WTC11 (cell line): ENCODE measurements around the gene CD59. TPM values are rescaled to one million over a fixed set of nuclear protein-coding genes. Genes with fewer than 3 reads are reported as not detected.
A peak's percentile ranks its signal among the peaks of the same experiment; 100 is the strongest.

Experiments used
- ATAC-seq: fragments of 200-7000 bp; cut with Tn5 transposase; 2 replicates; pipeline ENCODE4 v1.10.0; 2021; ENCODE audit warnings: mild to moderate bottlenecking, moderate library complexity
- CTCF ChIA-PET: fragments of 300-600 bp; sonication (Branson Sonifier 250); formaldehyde crosslinking; loops from one replicate; lab custom pipeline; 2021; ENCODE audit warnings: antibody characterized with exemption; lab: Charles Lee
- POLR2A ChIA-PET: fragments of 350-600 bp; sonication (Branson Sonifier 250); formaldehyde crosslinking; loops from one replicate; lab custom pipeline; 2021; ENCODE audit warnings: antibody characterized with exemption; lab: Charles Lee
- DNase-seq: peaks from one replicate; pipeline ENCODE4 v3.0.0; 2021; ENCODE audit warnings: low spot score
- H3K27ac Mint-ChIP-seq: 2 replicates; pipeline ENCODE4 v1.8.0; 2021; ENCODE audit warnings: mixed read lengths
- H3K27me3 Mint-ChIP-seq: 2 replicates; pipeline ENCODE4 v1.8.0; 2021; ENCODE audit warnings: low read depth, mild to moderate bottlenecking, moderate library complexity, mixed read lengths
- H3K36me3 Mint-ChIP-seq: 2 replicates; pipeline ENCODE4 v1.8.0; 2021; ENCODE audit warnings: mixed read lengths
- H3K4me1 Mint-ChIP-seq: 2 replicates; pipeline ENCODE4 v1.8.0; 2022; ENCODE audit warnings: mixed read lengths
- H3K4me3 Mint-ChIP-seq: 2 replicates; pipeline ENCODE4 v1.8.0; 2021; ENCODE audit warnings: mild to moderate bottlenecking, moderate library complexity, mixed read lengths
- H3K9me3 Mint-ChIP-seq: 2 replicates; pipeline ENCODE4 v1.8.0; 2021; ENCODE audit warnings: mixed read lengths
- FOXJ3 ChIP-seq: sonication (generic); formaldehyde crosslinking; IDR thresholded peaks from 2 replicates; pipeline ENCODE4 v1.9.0; 2021; ENCODE audit warnings: missing genetic modification reagents, mild to moderate bottlenecking, borderline replicate concordance
- FOXK1 ChIP-seq: sonication (generic); formaldehyde crosslinking; IDR thresholded peaks from 2 replicates; pipeline ENCODE4 v1.8.0; 2022; ENCODE audit warnings: mild to moderate bottlenecking, moderate library complexity, missing genetic modification reagents
- GRHL2 ChIP-seq: fragments of 250-450 bp; sonication (Bioruptor Pico); IDR thresholded peaks from 2 replicates; pipeline ENCODE4 v1.8.0; 2022; ENCODE audit warnings: mild to moderate bottlenecking, moderate library complexity; ENCODE audit not compliant: insufficient replicate concordance, severe bottlenecking
- IRF2 ChIP-seq: sonication (generic); formaldehyde crosslinking; IDR thresholded peaks from 2 replicates; pipeline ENCODE4 v1.8.0; 2022; ENCODE audit warnings: low read depth, missing genetic modification reagents, borderline replicate concordance
- JAZF1 ChIP-seq: fragments of 250-450 bp; sonication (Bioruptor Pico); IDR thresholded peaks from 2 replicates; pipeline ENCODE4 v1.9.0; 2021; ENCODE audit warnings: moderate library complexity, mild to moderate bottlenecking, inconsistent platforms
- KAT7 ChIP-seq: sonication (generic); formaldehyde crosslinking; IDR thresholded peaks from 2 replicates; pipeline ENCODE4 v1.8.1; 2023; ENCODE audit warnings: missing genetic modification reagents, mild to moderate bottlenecking, borderline replicate concordance
- NFE2L1 ChIP-seq: sonication (generic); formaldehyde crosslinking; IDR thresholded peaks from 2 replicates; pipeline ENCODE4 v1.8.1; 2023; ENCODE audit warnings: missing genetic modification reagents
- NFYB ChIP-seq: sonication (generic); formaldehyde crosslinking; conservative IDR thresholded peaks from 2 replicates; pipeline ENCODE4 v1.8.0; 2022; ENCODE audit warnings: low read depth, missing genetic modification reagents
- SMAD4 ChIP-seq: sonication (generic); formaldehyde crosslinking; IDR thresholded peaks from 2 replicates; pipeline ENCODE4 v1.8.0; 2022; ENCODE audit warnings: mild to moderate bottlenecking, missing genetic modification reagents
- SOX15 ChIP-seq: fragments of 250-450 bp; sonication (Bioruptor Pico); IDR thresholded peaks from 2 replicates; pipeline ENCODE4 v1.9.0; 2021; ENCODE audit warnings: mild to moderate bottlenecking
- SP1 ChIP-seq: sonication (generic); formaldehyde crosslinking; conservative IDR thresholded peaks from 2 replicates; pipeline ENCODE4 v1.8.1; 2022; ENCODE audit warnings: missing genetic modification reagents
- TEAD4 ChIP-seq: sonication (generic); formaldehyde crosslinking; IDR thresholded peaks from 2 replicates; pipeline ENCODE4 v1.8.0; 2022; ENCODE audit warnings: mild to moderate bottlenecking, missing genetic modification reagents
- ZNF121 ChIP-seq: sonication (generic); formaldehyde crosslinking; IDR thresholded peaks from 2 replicates; pipeline ENCODE4 v1.8.0; 2023; ENCODE audit warnings: missing genetic modification reagents
- ZNF396 ChIP-seq: fragments of 250-450 bp; sonication (Bioruptor Pico); IDR thresholded peaks from 2 replicates; pipeline ENCODE4 v1.8.0; 2021; ENCODE audit warnings: mild to moderate bottlenecking, moderate library complexity, borderline replicate concordance
- total RNA-seq: library from RNA; stranded (reverse); gene quantifications from 3 replicates; pipeline ENCODE4 v1.2.3, GENCODE V29; 2021
- TF ChIP-seq, protein P1 (sequence below): sonication (generic); formaldehyde crosslinking; IDR thresholded peaks from 2 replicates; pipeline ENCODE4 v1.8.1; 2023; ENCODE audit warnings: mild to moderate bottlenecking, missing genetic modification reagents, moderate library complexity
- TF ChIP-seq, protein P2 (sequence below): sonication (generic); formaldehyde crosslinking; IDR thresholded peaks from 2 replicates; pipeline ENCODE4 v1.8.0; 2023; ENCODE audit warnings: mild to moderate bottlenecking, missing genetic modification reagents
- TF ChIP-seq, protein P3 (sequence below): sonication (generic); formaldehyde crosslinking; IDR thresholded peaks from 2 replicates; pipeline ENCODE4 v1.8.1; 2023; ENCODE audit warnings: mild to moderate bottlenecking, missing genetic modification reagents, moderate library complexity
- TF ChIP-seq, protein P4 (sequence below): sonication (generic); formaldehyde crosslinking; IDR thresholded peaks from 2 replicates; pipeline ENCODE4 v1.8.1; 2023; ENCODE audit warnings: mild to moderate bottlenecking, missing genetic modification reagents
- TF ChIP-seq, protein P5 (sequence below): sonication (generic); formaldehyde crosslinking; IDR thresholded peaks from 2 replicates; pipeline ENCODE4 v1.8.0; 2022; ENCODE audit warnings: mild to moderate bottlenecking, missing genetic modification reagents
- TF ChIP-seq, protein P6 (sequence below): fragments of 250-450 bp; sonication (Bioruptor Pico); IDR thresholded peaks from 2 replicates; pipeline ENCODE4 v1.9.0; 2021; ENCODE audit warnings: mild to moderate bottlenecking, borderline replicate concordance

CD59 gene
- total RNA-seq, 1 experiment from 2014 or later = 65.8 TPM

DNA sequence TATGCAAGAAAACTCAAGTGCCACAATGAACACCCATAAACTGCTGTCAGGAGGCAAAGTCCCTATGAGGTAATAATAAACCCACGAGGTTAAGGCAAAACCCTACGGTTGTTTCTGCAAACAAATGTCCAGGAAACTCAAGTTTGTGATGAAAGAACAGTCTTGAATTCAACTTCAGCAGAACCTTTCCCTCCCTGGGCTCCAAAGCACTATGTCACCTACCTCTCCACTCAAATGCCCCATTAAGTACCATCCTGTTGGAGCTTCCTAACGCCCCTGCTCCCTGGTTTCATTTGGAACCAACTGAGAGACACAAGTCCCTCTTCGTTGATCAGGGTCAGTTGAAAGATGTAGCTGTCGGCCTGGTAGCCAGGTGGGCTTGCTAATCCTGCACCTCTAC is 33.0 kb downstream of the CD59 start:
- Mint-ChIP-seq H3K4me1 (peaks cover 20% of the 10 kb centered on the region), H3K27ac (no peak overlapping the region)
- TF ChIP-seq KAT7 (CRISPR knock-in tag) (no peak), ZNF121 (no peak), GRHL2 (CRISPR knock-in tag) (no peak), ZNF396 (CRISPR knock-in tag) (no peak), IRF2 (CRISPR knock-in tag) (no peak), JAZF1 (CRISPR knock-in tag) (no peak), NFE2L1 (CRISPR knock-in tag) (no peak), NFYB (no peak), FOXJ3 (CRISPR knock-in tag) (no peak), TEAD4 (no peak), FOXK1 (CRISPR knock-in tag) (no peak)
- TF ChIP-seq, protein P1, sequence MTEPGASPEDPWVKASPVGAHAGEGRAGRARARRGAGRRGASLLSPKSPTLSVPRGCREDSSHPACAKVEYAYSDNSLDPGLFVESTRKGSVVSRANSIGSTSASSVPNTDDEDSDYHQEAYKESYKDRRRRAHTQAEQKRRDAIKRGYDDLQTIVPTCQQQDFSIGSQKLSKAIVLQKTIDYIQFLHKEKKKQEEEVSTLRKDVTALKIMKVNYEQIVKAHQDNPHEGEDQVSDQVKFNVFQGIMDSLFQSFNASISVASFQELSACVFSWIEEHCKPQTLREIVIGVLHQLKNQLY (CRISPR knock-in tag) = no peak
- TF ChIP-seq, protein P2, sequence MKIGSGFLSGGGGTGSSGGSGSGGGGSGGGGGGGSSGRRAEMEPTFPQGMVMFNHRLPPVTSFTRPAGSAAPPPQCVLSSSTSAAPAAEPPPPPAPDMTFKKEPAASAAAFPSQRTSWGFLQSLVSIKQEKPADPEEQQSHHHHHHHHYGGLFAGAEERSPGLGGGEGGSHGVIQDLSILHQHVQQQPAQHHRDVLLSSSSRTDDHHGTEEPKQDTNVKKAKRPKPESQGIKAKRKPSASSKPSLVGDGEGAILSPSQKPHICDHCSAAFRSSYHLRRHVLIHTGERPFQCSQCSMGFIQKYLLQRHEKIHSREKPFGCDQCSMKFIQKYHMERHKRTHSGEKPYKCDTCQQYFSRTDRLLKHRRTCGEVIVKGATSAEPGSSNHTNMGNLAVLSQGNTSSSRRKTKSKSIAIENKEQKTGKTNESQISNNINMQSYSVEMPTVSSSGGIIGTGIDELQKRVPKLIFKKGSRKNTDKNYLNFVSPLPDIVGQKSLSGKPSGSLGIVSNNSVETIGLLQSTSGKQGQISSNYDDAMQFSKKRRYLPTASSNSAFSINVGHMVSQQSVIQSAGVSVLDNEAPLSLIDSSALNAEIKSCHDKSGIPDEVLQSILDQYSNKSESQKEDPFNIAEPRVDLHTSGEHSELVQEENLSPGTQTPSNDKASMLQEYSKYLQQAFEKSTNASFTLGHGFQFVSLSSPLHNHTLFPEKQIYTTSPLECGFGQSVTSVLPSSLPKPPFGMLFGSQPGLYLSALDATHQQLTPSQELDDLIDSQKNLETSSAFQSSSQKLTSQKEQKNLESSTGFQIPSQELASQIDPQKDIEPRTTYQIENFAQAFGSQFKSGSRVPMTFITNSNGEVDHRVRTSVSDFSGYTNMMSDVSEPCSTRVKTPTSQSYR = no peak
- TF ChIP-seq, protein P3, sequence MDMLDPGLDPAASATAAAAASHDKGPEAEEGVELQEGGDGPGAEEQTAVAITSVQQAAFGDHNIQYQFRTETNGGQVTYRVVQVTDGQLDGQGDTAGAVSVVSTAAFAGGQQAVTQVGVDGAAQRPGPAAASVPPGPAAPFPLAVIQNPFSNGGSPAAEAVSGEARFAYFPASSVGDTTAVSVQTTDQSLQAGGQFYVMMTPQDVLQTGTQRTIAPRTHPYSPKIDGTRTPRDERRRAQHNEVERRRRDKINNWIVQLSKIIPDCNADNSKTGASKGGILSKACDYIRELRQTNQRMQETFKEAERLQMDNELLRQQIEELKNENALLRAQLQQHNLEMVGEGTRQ (CRISPR knock-in tag) = no peak
- TF ChIP-seq, protein P4, sequence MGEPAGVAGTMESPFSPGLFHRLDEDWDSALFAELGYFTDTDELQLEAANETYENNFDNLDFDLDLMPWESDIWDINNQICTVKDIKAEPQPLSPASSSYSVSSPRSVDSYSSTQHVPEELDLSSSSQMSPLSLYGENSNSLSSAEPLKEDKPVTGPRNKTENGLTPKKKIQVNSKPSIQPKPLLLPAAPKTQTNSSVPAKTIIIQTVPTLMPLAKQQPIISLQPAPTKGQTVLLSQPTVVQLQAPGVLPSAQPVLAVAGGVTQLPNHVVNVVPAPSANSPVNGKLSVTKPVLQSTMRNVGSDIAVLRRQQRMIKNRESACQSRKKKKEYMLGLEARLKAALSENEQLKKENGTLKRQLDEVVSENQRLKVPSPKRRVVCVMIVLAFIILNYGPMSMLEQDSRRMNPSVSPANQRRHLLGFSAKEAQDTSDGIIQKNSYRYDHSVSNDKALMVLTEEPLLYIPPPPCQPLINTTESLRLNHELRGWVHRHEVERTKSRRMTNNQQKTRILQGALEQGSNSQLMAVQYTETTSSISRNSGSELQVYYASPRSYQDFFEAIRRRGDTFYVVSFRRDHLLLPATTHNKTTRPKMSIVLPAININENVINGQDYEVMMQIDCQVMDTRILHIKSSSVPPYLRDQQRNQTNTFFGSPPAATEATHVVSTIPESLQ = no peak
- TF ChIP-seq, all 79 proteins: peak for 0
- no peaks in the 10 kb centered on the region for H3K36me3 Mint-ChIP-seq
- ChIA-PET POLR2A (no interaction called here), CTCF (interaction anchor here (2.9 kb wide), 1 partner anchor 39 kb away, joined by 10 read pairs; no protein-coding TSS in a partner anchor)
- DNase-seq = no peak
- H3K9me3 Mint-ChIP-seq = no peaks in the 10 kb centered on the region
- no peak for ATAC-seq
- H3K27me3 Mint-ChIP-seq = peaks cover 11% of the 10 kb centered on the region
- H3K4me3 Mint-ChIP-seq = no peak overlapping the region

DNA sequence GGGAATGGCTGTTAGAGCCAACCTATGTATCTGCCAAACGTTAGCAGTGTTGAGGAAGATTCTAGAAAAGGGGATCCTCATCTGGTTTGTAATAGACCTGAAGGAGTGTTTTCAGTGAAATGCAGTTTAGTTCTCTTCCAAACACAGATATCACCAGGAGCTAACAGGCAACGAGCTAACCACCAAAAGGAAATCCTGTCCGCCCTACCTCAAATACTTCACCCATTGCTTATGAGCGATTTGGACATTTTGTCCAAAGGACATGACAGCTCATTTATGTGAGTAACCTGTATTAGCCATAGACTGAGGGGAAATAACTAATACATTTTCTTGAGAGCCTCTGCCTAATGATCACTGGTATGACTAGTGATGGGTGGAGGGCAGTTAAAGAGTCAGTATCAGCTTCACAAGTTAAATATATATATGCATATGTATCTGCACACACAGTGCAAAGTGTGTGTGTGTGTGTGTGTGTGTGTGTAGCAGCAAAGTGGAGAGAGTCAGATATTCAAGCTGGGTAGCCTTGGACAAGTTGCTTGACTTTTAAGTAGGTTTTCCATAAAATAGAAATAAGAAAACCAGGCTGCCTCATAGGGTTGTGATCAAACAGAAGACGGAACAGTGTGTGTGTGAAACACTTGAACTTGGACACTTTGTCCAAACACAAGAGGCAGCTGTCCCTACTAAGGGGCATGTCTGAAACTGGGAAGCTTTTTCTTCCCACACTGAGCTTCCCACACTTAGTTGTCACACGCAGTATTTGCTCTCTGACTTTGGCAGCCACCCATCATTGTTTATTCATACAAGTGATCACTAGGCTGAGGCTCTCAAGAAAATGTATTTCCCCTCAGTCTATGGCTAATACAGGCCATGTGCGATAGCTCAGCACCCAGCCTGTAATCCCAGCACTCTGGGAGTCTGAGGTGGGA is 34.7 kb downstream of the CD59 start:
- Mint-ChIP-seq H3K4me1 (peaks cover 21% of the 10 kb centered on the region), H3K9me3 (no peaks in the 10 kb centered on the region), H3K36me3 (no peaks in the 10 kb centered on the region), H3K4me3 (peak overlapping the region; percentile 80), H3K27me3 (peaks cover 11% of the 10 kb centered on the region), H3K27ac (peak overlapping the region; percentile 73; the same call in 1 of the 2 replicates)
- DNase-seq (no peak), ATAC-seq (no peak)
- ChIA-PET POLR2A (interaction anchor here (0.9 to 2.2 kb wide), 2 partner anchors 10 to 35 kb away, joined by 3 to 10 read pairs; partner anchors contain the start of gene CD59), CTCF (interaction anchor here (0.7 to 1.9 kb wide), 4 partner anchors 13 to 295 kb away, joined by 3 to 5 read pairs (median 4); no protein-coding TSS in a partner anchor)
- TF ChIP-seq, protein P5, sequence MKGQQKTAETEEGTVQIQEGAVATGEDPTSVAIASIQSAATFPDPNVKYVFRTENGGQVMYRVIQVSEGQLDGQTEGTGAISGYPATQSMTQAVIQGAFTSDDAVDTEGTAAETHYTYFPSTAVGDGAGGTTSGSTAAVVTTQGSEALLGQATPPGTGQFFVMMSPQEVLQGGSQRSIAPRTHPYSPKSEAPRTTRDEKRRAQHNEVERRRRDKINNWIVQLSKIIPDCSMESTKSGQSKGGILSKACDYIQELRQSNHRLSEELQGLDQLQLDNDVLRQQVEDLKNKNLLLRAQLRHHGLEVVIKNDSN (CRISPR knock-in tag) = no peak
- TF ChIP-seq SP1 (CRISPR knock-in tag) (no peak), SMAD4 (CRISPR knock-in tag) (no peak), TEAD4 (no peak), SOX15 (CRISPR knock-in tag) (no peak)
- TF ChIP-seq, protein P6, sequence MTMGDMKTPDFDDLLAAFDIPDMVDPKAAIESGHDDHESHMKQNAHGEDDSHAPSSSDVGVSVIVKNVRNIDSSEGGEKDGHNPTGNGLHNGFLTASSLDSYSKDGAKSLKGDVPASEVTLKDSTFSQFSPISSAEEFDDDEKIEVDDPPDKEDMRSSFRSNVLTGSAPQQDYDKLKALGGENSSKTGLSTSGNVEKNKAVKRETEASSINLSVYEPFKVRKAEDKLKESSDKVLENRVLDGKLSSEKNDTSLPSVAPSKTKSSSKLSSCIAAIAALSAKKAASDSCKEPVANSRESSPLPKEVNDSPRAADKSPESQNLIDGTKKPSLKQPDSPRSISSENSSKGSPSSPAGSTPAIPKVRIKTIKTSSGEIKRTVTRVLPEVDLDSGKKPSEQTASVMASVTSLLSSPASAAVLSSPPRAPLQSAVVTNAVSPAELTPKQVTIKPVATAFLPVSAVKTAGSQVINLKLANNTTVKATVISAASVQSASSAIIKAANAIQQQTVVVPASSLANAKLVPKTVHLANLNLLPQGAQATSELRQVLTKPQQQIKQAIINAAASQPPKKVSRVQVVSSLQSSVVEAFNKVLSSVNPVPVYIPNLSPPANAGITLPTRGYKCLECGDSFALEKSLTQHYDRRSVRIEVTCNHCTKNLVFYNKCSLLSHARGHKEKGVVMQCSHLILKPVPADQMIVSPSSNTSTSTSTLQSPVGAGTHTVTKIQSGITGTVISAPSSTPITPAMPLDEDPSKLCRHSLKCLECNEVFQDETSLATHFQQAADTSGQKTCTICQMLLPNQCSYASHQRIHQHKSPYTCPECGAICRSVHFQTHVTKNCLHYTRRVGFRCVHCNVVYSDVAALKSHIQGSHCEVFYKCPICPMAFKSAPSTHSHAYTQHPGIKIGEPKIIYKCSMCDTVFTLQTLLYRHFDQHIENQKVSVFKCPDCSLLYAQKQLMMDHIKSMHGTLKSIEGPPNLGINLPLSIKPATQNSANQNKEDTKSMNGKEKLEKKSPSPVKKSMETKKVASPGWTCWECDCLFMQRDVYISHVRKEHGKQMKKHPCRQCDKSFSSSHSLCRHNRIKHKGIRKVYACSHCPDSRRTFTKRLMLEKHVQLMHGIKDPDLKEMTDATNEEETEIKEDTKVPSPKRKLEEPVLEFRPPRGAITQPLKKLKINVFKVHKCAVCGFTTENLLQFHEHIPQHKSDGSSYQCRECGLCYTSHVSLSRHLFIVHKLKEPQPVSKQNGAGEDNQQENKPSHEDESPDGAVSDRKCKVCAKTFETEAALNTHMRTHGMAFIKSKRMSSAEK (CRISPR knock-in tag) = no peak
